GM12874 (cell line): Measurements from ENCODE around the gene HAGHL.

Experiments used
- TF ChIP-seq, protein P1 (sequence below): IDR thresholded peaks from 2 replicates; pipeline ENCODE4 v1.5.1; 2011; ENCODE audit warnings: low read depth, mild to moderate bottlenecking, control low read depth, low read length, moderate library complexity; ENCODE audit not compliant: insufficient read depth

The HAGHL gene

DNA sequence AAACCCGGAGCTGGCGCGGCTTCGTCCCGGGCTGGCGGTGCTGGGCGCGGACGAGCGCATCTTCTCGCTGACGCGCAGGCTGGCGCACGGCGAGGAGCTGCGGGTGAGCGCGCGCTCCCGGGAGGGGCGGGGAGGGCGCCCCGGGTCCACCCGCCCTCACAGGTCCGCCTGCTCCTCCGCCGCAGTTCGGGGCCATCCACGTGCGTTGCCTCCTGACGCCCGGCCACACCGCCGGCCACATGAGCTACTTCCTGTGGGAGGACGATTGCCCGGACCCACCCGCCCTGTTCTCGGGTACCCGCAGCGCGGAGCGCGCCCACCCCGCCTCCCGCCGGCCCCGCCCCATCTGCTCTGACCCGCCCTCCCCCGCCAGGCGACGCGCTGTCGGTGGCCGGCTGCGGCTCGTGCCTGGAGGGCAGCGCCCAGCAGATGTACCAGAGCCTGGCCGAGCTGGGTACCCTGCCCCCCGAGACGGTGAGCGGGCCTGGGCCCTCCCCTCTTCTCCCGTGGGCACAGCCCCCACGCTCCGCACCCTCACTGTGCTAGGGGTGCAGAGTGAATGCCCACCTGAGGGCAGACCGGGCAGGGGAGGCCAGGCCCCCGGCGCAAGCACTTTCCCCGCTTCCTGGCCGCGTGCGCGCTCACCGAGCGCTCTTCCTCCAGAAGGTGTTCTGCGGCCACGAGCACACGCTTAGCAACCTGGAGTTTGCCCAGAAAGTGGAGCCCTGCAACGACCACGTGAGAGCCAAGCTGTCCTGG lies 1.4 kb downstream of the HAGHL start:
- TF ChIP-seq, protein P1, sequence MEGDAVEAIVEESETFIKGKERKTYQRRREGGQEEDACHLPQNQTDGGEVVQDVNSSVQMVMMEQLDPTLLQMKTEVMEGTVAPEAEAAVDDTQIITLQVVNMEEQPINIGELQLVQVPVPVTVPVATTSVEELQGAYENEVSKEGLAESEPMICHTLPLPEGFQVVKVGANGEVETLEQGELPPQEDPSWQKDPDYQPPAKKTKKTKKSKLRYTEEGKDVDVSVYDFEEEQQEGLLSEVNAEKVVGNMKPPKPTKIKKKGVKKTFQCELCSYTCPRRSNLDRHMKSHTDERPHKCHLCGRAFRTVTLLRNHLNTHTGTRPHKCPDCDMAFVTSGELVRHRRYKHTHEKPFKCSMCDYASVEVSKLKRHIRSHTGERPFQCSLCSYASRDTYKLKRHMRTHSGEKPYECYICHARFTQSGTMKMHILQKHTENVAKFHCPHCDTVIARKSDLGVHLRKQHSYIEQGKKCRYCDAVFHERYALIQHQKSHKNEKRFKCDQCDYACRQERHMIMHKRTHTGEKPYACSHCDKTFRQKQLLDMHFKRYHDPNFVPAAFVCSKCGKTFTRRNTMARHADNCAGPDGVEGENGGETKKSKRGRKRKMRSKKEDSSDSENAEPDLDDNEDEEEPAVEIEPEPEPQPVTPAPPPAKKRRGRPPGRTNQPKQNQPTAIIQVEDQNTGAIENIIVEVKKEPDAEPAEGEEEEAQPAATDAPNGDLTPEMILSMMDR = no peak

DNA sequence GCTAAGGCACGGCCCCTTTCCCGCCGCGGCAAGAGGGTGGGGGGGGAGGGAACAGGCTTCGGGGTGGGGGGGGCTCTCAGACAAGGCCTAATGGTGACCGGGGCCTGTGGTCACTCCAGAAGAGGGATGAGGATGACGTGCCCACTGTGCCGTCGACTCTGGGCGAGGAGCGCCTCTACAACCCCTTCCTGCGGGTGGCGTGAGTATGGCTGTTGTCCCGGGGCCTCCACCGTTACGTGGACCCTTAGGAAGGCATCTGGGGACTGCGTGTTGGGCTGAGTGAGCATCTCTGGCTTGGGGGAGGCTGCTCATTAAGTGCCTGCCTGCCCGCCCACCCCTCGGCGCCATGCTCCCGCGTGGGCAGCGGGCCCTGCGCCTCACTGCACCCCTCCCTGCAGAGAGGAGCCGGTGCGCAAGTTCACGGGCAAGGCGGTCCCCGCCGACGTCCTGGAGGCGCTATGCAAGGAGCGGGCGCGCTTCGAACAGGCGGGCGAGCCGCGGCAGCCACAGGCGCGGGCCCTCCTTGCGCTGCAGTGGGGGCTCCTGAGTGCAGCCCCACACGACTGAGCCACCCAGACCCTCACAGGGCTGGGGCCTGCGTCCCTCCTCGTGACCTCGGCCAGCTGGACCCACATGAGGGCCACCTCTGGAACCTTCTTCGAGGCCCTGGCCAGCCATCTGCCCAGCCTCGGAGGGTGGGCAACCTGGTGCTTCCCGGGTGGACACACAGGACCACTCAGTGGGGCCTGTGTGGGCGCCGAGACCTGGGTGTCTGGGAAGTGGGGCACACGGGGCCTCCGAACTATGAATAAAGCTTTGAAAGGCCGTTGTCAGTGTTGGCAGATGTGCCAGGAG lies 2.2 kb downstream of the HAGHL start:
- TF ChIP-seq, protein P1 = no peak

DNA sequence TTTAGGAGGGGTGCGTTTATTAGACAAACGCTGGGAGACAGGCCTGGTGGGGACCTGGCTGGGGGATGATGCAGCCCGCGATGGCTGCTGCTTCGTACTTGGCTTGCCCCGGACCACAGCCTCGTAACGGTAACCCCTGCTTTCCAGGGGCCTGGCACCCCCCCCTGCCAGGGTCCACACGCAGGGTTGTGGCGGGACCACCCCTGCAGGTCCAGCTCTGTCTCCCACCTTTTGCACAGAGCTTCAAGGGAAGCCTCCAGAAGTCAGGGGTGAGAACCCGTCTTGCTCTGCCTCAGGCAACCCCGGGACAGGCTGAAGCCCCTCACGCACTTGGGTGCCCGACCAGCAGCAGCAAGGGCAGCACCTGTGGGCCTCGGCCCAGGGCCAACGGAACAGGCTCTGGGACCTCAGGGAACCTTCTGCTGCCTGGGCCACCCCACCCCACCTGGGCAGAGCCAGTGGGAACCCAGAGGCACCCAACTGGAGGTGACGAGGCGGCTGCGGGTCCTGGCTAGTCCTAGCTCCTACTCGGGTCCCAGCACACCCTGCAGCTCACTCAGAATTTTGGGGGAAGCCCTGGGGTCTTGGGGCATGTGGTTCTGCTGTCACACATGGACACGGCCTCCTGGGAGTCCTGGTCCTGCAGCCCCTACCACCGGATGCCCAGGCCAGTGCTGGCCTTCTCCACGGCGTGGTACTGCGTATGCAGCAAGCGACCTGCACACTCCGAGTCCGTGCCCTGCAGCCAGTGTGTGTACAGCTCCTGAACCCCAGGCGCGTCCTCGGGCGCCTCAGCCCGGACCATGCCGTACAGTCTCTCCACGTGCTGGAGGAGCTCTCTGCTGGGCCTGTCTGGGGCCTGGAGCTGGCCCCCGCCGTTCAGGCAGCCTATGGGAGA lies 3.1 kb downstream of the HAGHL start:
- TF ChIP-seq, protein P1 = no peak

DNA sequence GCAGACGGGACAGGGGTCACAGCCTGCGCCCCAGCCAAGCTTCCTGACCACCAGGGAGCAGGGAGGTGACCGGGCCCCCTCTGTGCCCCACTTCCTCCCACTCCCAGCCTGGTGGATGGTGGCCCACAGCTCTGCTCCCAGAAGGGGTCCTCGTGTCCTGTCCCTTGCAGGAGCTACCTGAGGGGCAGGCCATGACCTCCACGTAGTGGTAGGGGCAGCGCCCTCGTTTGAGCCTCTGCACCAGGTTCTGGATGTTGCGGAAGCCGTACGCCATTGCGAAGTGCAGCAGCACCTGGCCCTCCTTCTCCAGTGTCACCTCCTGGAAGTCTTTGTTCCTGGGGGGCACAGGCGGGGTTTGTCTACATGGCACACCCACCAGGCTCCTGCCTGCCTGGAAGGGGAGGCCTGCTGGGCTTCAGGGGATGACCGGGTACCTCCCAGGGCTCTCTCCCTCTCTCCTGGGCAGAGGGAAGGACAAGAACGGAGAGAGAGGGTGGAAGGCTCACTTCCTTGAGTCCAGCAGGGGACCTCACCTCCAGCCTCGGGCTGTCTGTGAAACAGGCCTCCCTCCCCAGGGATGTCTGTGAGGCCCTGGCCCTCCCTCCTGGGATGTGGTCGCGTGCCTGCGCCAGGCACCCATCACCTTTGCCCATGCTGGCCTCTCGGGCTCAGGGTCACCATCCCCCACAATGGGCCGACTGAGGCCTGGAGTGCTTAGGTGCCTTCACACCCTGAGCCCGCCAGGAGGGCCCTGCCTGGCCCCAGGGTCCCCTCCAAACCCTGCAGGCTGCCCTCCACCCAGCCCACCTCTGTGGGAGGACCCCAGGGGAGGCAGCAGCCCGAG lies 4.0 kb downstream of the HAGHL start:
- TF ChIP-seq, protein P1 = no peak

DNA sequence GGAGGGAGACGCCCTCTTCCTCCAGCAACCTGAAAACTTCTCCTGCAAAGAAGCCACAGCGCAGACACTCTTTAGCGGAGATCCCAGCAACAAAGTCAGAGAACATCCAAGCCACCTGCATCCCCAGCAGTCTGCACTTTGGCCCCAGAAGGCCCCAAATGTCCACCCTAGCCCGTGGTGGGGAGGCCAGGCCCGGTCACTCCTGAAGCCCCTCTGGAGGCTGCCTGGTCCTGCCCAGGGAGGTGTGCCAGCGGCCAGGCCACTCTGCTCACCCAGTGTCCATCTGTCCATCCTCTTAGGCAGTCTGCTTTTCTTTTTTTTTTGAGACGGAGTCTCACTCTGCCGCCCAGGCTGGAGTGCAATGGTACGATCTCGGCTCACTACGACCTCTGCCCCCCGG lies 5.4 kb downstream of the HAGHL start:
- TF ChIP-seq, protein P1 = no peak

DNA sequence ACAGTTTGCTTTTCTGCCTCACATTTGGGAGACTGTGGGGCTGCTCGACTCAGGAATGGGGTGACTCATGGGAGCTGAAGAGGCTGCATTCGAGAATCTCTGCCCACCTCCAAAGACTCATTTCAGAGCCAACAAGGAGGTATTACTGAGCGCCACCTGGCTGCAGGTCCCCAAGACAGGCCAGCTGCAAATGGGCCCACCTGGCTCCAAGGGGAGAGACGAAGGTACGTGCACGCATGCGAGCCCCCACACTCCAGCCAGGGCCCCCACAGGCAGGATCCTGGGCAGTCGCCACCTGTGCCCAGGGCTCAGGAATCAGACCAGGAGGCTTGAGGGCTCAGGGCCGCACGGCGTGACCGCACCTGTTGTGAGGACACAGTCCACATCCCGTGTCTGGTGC lies 6.0 kb downstream of the HAGHL start:
- TF ChIP-seq, protein P1 = no peak
